ENCODE results near the gene COPA. TPM values are rescaled to one million over a fixed set of nuclear protein-coding genes. Genes with fewer than 3 reads are reported as not detected.

COPA gene
- total and polyA plus RNA-seq, 2 donors from 2014 or later: 50.1 to 160 TPM

DNA sequence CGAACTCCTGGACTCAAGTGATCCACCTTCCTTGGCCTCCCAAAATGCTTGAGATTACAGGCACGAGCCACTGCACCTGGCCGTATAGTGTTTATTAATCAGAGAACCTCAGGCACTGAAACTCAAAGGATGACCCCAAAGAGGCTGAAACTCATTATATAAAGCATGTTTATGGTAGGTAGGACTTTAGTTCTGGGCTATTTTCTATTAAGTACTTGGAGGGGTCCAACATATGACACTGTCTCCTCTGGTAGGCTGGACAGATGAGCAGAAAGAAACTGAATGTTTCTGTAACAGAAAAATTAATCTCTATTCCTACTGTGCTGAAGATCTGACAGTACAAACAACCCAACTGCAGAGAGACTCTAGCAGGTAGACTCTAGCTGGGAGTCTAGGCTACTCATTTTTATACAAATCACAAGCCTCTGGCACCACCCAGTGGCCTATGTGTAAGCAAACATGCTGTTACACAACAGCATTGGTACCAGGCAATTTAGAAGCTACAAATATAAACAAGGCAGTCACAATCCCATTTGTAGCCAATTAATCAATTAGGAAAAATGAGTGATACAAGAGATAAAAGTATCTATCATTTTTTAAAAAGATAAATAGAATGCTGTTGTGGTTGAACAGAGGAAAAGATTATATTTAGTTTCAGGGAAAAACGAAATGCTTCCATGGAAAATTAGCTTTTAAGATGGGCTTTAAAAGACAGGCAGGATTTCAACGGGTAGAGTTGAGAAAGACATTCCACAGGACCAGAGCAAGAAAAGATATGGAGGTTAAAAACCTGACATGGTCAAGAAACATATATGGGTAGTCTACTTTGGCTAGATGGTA is 91.1 kb downstream of the COPA start:
- peaks cover 3 to 32% (median 3%) of the 10 kb centered on the region in 3 donors for H3K4me1 ChIP-seq (ENCODE audit: control insufficient read depth in 2 of 3, insufficient read depth in 2 of 3, low read depth in 1 of 3, low read length in 3 of 3)
- peak; percentile 92 for FAIRE-seq
- intact Hi-C loops (cut with DNase I): no loop called here
- H3K27ac ChIP-seq (ENCODE audit: low read depth in 2 of 2, low read length in 2 of 2): no peak overlapping the region
- no peaks in the 10 kb centered on the region for H3K36me3 ChIP-seq (ENCODE audit: control insufficient read depth in 2 of 3, insufficient read depth in 3 of 3, low read length in 3 of 3)
- peak overlapping the region in 1 of 3 donors; percentile 23 for H3K9ac ChIP-seq (ENCODE audit: low read length in 3 of 3)
- no peak overlapping the region for H3K4me3 ChIP-seq (ENCODE audit: low read length in 3 of 3)
- no peaks in the 10 kb centered on the region for H3K9me3 ChIP-seq (ENCODE audit: control insufficient read depth in 2 of 3, insufficient read depth in 1 of 3, low read length in 3 of 3)
- peak; percentile 63 to 92 (median 71) for DNase-seq
- H3K27me3 ChIP-seq (ENCODE audit: control insufficient read depth, insufficient read depth, low read length): no peaks in the 10 kb centered on the region
- TF ChIP-seq, protein P1, sequence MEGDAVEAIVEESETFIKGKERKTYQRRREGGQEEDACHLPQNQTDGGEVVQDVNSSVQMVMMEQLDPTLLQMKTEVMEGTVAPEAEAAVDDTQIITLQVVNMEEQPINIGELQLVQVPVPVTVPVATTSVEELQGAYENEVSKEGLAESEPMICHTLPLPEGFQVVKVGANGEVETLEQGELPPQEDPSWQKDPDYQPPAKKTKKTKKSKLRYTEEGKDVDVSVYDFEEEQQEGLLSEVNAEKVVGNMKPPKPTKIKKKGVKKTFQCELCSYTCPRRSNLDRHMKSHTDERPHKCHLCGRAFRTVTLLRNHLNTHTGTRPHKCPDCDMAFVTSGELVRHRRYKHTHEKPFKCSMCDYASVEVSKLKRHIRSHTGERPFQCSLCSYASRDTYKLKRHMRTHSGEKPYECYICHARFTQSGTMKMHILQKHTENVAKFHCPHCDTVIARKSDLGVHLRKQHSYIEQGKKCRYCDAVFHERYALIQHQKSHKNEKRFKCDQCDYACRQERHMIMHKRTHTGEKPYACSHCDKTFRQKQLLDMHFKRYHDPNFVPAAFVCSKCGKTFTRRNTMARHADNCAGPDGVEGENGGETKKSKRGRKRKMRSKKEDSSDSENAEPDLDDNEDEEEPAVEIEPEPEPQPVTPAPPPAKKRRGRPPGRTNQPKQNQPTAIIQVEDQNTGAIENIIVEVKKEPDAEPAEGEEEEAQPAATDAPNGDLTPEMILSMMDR (IDR thresholded peaks at IDR 0.05; ENCODE audit: borderline replicate concordance, extremely low read depth, insufficient read depth): peak; percentile 84

DNA sequence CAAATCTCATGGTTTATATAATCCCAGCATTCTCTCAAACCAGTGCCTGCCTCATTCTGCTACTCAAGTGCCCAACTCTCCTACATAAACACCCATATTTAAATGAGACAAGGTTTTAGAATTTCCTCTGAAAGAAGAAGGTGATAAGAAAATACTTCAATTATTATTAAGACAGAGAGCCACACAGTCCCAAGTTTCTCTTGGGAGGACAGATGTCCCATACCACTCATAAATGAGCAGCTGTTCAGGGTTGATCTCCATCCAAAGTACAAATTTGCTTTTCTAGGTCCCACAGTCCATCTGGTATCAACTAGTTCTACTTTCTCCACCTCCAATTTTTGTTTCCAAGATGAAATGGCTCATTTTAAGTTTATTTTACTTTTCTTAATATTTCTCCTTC is 92.0 kb downstream of the COPA start:
- TF ChIP-seq, protein P1 (IDR thresholded peaks at IDR 0.05; ENCODE audit: borderline replicate concordance, extremely low read depth, insufficient read depth): no peak
- Histone ChIP-seq H3K4me3 (ENCODE audit: low read length in 3 of 3) (no peak overlapping the region), H3K4me1 (ENCODE audit: control insufficient read depth in 2 of 3, insufficient read depth in 2 of 3, low read depth in 1 of 3, low read length in 3 of 3) (peaks cover under 1 to 33% (median 4%) of the 10 kb centered on the region in 3 donors), H3K27me3 (ENCODE audit: control insufficient read depth, insufficient read depth, low read length) (no peaks in the 10 kb centered on the region), H3K9ac (ENCODE audit: low read length in 3 of 3) (no peak overlapping the region), H3K9me3 (ENCODE audit: control insufficient read depth in 2 of 3, insufficient read depth in 1 of 3, low read length in 3 of 3) (no peaks in the 10 kb centered on the region), H3K27ac (ENCODE audit: low read depth in 2 of 2, low read length in 2 of 2) (no peak overlapping the region), H3K36me3 (ENCODE audit: control insufficient read depth in 2 of 3, insufficient read depth in 3 of 3, low read length in 3 of 3) (no peaks in the 10 kb centered on the region)
- intact Hi-C loops (cut with DNase I): no loop called here
- DNase-seq (peak in 2 of 5 donors; percentile 7 to 20), FAIRE-seq (no peak)

DNA sequence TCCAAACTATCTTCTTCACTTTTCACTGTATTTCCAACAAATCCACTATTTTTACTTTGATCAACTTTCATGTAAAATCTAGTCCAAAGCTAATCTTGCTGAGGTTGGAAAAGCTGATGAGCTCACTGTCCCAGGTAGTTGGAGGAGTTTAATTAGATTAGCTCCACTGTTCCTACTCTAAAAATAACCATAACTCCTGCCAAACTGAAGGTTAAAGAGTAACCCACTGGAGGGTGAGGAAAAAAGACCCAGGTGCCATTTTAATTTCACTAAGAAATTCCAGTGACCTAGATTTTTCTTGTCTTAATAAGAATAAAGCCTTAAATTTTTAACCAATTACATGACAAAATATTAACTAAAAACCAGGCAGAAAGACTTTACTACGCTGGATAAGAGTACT is 96.0 kb downstream of the COPA start:
- no peaks in the 10 kb centered on the region for H3K9me3 ChIP-seq (ENCODE audit: control insufficient read depth in 2 of 3, insufficient read depth in 1 of 3, low read length in 3 of 3)
- H3K36me3 ChIP-seq (ENCODE audit: control insufficient read depth in 2 of 3, insufficient read depth in 3 of 3, low read length in 3 of 3): no peaks in the 10 kb centered on the region
- H3K27me3 ChIP-seq (ENCODE audit: control insufficient read depth, insufficient read depth, low read length): no peaks in the 10 kb centered on the region
- H3K27ac ChIP-seq (ENCODE audit: low read depth in 2 of 2, low read length in 2 of 2): peak overlapping the region; percentile 30 to 85
- H3K4me3 ChIP-seq (ENCODE audit: low read length in 3 of 3): peak overlapping the region in 1 of 3 donors; percentile 7
- TF ChIP-seq, protein P1 (IDR thresholded peaks at IDR 0.05; ENCODE audit: borderline replicate concordance, extremely low read depth, insufficient read depth): no peak
- H3K4me1 ChIP-seq (ENCODE audit: control insufficient read depth in 2 of 3, insufficient read depth in 2 of 3, low read depth in 1 of 3, low read length in 3 of 3): peaks cover 0 to 50% (median 19%) of the 10 kb centered on the region in 3 donors
- H3K9ac ChIP-seq (ENCODE audit: low read length in 3 of 3): peak overlapping the region in 1 of 3 donors; percentile 49
- intact Hi-C loops (cut with DNase I): no loop called here
- FAIRE-seq (peak; percentile 98), DNase-seq (peak in 2 of 5 donors; percentile 6 to 53)
